ENCODE results near the gene ARGLU1. TPM values are rescaled to one million over a fixed set of nuclear protein-coding genes. Genes with fewer than 3 reads are reported as not detected.

The ARGLU1 gene
- polyA plus RNA-seq, 1 donor (not counting 4 experiments of a cell fraction or from before 2014, with no cell fraction given) = 96.8 TPM

GRCh38 chr13:106500445-106500844 is 67.5 kb downstream of the ARGLU1 start:
- Histone ChIP-seq H3K36me3 (ENCODE audit: control insufficient read depth in 2 of 2, extremely low read depth in 1 of 2, insufficient read depth in 2 of 2, low read length in 2 of 2) (peaks cover 19 to 32% of the 10 kb centered on the region in 2 experiments), H3K4me1 (ENCODE audit: control insufficient read depth, extremely low read depth, insufficient read depth, low read length) (peaks cover 14% of the 10 kb centered on the region), H3K9ac (ENCODE audit: control insufficient read depth, extremely low read depth, insufficient read depth, low read length) (no peak overlapping the region), H3K4me3 (ENCODE audit: control insufficient read depth in 2 of 3, extremely low read depth in 1 of 3, insufficient read depth in 2 of 3, low read depth in 1 of 3, low read length in 3 of 3) (no peak overlapping the region), H3K9me3 (ENCODE audit: control insufficient read depth, low read depth, low read length) (no peaks in the 10 kb centered on the region), H3K27ac (ENCODE audit: control insufficient read depth, insufficient read depth, low read length) (peak overlapping the region; percentile 17), H3K4me2 (ENCODE audit: control insufficient read depth, extremely low read depth, insufficient read depth, low read depth, low read length) (no peak overlapping the region), H3K79me2 (ENCODE audit: control insufficient read depth, insufficient read depth, low read length) (peaks cover 94% of the 10 kb centered on the region), H4K20me1 (ENCODE audit: control insufficient read depth, extremely low read depth, insufficient read depth, low read length) (no peaks in the 10 kb centered on the region), H2AFZ (ENCODE audit: control insufficient read depth, low read length) (no peak overlapping the region), H3K9me1 (ENCODE audit: control insufficient read depth, extremely low read depth, insufficient read depth, low read length) (peaks cover 7% of the 10 kb centered on the region), H3K27me3 (ENCODE audit: control insufficient read depth, extremely low read depth, insufficient read depth, low read length) (no peaks in the 10 kb centered on the region)
- DNase-seq (ENCODE audit: low read depth, low spot score) = no peak
- dilution Hi-C loops (cut with MboI; ENCODE audit: extremely low pct_ligation_motif_present, low sequenced_read_pairs) = no loop called here
- peak; percentile 52 for FAIRE-seq
- TF ChIP-seq EZH2 (IDR thresholded peaks at IDR 0.05; ENCODE audit: low read length) (no peak), CTCF (optimal IDR thresholded peaks at IDR 0.05 in 1 of 3, IDR thresholded peaks at IDR 0.05 in 1 of 3, conservative IDR thresholded peaks at IDR 0.05 in 1 of 3; ENCODE audit: extremely low read depth in 1 of 3, insufficient read depth in 2 of 3, low read length in 3 of 3) (no peak)

- peaks cover 14% of the 10 kb centered on the region for H3K4me1 ChIP-seq (ENCODE audit: control insufficient read depth, extremely low read depth, insufficient read depth, low read length)
- FAIRE-seq (no peak), DNase-seq (ENCODE audit: low read depth, low spot score) (no peak)
- no peaks in the 10 kb centered on the region for H3K9me3 ChIP-seq (ENCODE audit: control insufficient read depth, low read depth, low read length)
- H3K27me3 ChIP-seq (ENCODE audit: control insufficient read depth, extremely low read depth, insufficient read depth, low read length) = no peaks in the 10 kb centered on the region
- dilution Hi-C loops (cut with MboI; ENCODE audit: extremely low pct_ligation_motif_present, low sequenced_read_pairs) = no loop called here
- H3K36me3 ChIP-seq (ENCODE audit: control insufficient read depth in 2 of 2, extremely low read depth in 1 of 2, insufficient read depth in 2 of 2, low read length in 2 of 2) = peaks cover 19 to 31% of the 10 kb centered on the region in 2 experiments
- no peak overlapping the region for H3K9ac ChIP-seq (ENCODE audit: control insufficient read depth, extremely low read depth, insufficient read depth, low read length)
- no peaks in the 10 kb centered on the region for H4K20me1 ChIP-seq (ENCODE audit: control insufficient read depth, extremely low read depth, insufficient read depth, low read length)
- peaks cover 92% of the 10 kb centered on the region for H3K79me2 ChIP-seq (ENCODE audit: control insufficient read depth, insufficient read depth, low read length)
- H3K27ac ChIP-seq (ENCODE audit: control insufficient read depth, insufficient read depth, low read length) = no peak overlapping the region
- TF ChIP-seq EZH2 (IDR thresholded peaks at IDR 0.05; ENCODE audit: low read length) (no peak), CTCF (optimal IDR thresholded peaks at IDR 0.05 in 1 of 3, IDR thresholded peaks at IDR 0.05 in 1 of 3, conservative IDR thresholded peaks at IDR 0.05 in 1 of 3; ENCODE audit: extremely low read depth in 1 of 3, insufficient read depth in 2 of 3, low read length in 3 of 3) (no peak)
- H2AFZ ChIP-seq (ENCODE audit: control insufficient read depth, low read length) = no peak overlapping the region
- peaks cover 7% of the 10 kb centered on the region for H3K9me1 ChIP-seq (ENCODE audit: control insufficient read depth, extremely low read depth, insufficient read depth, low read length)
- no peak overlapping the region for H3K4me3 ChIP-seq (ENCODE audit: control insufficient read depth in 2 of 3, extremely low read depth in 1 of 3, insufficient read depth in 2 of 3, low read depth in 1 of 3, low read length in 3 of 3)
- no peak overlapping the region for H3K4me2 ChIP-seq (ENCODE audit: control insufficient read depth, extremely low read depth, insufficient read depth, low read depth, low read length)
Observed at GRCh38 chr13:106499896-106500295, 68.0 kb downstream of the ARGLU1 start.
